NCI-H1436 treated with DMSO at 0.1 percent for 48 hours (cell line): ENCODE measurements around the gene TPSG1.

Experiments used
- DNase-seq: peaks from one replicate; lab custom pipeline; 2025; lab: John Stamatoyannopoulos, UW

Gene TPSG1

DNA sequence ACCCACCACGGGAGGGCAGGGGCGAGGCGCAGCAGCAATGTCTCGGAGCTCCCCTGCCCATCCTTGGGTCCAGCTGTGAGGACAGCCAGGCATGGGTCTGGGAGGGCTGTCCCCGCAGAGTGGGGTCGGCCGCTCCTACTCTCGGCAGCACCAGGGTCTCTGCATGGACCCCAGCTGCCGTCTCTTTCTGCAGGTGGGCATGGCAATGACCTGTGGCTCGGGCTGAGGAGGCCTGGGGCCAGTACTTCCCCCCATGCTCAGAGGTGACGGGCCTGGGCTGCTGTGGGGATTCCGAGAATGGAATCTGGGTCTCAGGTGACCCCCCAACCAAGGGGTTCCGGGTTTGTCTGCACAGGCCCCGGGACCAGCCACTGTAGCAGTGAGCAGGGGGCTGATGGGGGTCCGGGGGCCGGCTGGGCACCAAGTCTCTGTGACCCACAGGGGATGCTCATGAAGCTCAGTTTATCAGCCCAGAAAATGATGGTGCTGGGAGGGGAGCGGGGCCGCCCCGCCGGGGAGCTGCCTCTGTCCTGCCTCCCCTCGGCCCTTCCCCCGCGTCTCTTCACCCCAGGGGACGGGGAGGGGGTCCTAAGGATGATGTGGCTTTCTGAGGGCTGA lies 48.7 kb downstream of the TPSG1 start:
- no peak for DNase-seq

DNA sequence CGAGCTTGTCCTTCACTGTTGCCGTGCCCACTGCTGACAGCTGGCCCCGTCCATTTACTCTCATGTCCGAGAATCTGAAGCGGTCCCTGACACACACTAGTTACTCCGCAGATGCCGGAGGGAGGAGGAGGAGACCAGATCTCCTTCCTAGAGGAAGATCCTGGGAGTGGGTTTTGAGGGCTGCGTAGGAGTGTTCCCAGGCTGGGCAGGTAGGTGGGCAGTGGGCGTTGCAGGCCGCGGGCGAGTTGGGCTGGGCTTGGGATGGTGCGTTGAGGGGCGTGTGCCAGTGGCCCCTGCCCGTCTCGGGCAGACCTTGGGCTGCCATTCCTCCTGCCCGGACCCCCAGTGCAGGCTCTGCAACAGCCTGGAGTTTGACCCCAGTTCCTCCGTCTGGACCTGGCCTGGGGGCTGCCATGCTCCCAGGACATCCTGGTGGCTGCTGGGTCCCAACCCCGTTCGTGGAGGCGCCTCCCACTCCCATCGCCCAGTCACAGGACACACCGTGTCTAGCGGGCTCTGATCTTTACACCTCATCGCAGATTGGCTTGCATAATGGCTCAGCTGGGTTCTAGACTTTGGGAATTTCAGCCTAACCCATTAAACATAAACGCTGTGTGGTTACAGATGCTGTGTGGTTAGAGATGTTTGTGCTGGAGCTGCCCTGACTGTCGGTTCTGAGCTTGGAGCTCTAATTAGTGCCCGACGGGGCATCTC lies 49.3 kb downstream of the TPSG1 start:
- DNase-seq = no peak

DNA sequence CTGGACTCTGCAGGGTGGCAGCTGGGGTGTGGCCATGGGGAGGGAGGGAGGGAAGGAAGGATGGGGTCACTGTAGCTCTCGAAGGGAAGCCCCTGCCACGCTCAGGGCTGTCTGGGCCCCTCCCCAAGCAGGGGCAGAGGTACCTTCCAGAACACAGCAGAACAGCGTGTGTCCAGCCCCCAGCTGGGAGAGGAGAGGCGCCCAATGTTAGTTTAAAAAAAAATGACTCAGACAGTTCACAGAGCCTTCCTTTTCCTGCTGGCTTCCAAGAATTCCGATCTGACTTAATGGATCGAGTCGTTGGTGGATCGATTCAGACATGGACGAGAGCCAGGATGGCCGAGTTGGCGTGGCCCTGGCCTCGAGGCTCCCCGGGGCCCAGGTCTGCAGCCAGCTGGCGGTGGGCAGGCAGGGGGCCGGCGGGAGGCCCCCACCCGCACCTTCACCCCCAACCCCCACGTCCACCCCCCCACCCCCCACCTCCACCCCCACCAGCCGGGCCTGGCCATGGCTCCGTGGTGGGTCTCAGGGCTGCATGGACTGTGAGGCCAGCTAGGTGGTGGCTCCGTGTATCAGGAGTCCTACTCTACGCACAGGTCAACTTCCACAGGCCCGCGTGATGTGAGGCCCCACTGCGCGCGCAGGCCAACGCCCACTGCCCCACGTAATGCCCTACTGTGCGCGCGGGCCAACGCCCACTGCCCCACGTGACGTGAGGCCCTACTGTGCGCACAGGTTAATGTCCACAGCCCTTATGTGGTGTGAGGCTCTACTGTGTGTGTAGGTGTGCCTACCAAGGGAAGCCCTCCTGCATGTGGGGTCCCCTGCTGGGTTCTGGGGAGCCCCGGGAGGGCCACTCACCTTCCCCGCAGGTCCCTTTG lies 50.4 kb downstream of the TPSG1 start:
- DNase-seq = no peak

DNA sequence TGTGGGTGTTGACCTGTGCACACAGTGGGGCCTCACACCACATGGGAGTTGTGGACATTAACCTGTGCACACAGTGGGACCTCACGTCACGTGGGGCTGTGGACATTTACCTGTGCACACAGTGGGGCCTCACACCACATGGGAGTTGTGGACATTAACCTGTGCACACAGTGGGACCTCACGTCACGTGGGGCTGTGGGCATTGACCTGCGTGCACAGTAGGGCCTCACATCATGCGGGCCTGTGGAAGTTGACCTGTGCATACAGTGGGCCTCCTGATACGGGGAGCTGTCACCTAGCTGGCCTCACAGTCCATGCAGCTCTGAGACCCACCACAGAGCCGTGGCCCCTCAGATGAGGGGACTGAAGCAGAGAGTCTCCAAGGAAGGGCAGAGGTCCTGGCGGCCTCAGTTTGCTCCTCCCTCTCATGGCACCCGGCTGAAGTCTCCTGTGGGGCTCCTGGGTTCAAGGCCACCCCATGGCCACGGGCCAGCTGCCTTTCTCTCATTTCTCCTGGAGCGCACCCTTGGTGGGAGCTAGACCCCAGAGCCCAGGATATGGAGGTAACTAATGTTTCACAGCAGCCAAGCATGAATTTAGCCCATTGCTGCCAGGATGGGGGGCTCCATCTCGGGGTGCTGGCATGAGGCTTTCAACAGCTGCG lies 51.1 kb downstream of the TPSG1 start:
- DNase-seq = no peak

DNA sequence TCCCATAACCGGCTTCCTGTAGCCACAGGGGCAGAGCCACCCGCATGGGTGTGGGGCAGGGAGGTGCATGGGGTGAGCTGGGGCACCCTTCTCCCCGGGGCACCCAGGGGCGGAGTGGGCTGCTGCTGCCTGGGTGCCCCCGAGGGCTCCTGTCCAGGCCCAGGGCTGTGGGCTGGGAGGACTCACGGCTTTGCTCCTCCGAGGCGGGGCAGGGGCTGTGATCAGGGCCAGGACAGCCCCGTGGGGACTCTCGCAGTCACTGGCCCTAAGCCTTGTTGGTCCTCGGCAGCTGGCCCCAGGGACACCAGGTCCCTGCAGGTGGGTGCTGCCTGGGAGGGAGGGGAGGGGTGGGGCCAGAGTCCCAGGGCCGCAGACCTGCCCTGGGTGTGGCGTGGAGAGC lies 52.4 kb downstream of the TPSG1 start:
- no peak for DNase-seq

DNA sequence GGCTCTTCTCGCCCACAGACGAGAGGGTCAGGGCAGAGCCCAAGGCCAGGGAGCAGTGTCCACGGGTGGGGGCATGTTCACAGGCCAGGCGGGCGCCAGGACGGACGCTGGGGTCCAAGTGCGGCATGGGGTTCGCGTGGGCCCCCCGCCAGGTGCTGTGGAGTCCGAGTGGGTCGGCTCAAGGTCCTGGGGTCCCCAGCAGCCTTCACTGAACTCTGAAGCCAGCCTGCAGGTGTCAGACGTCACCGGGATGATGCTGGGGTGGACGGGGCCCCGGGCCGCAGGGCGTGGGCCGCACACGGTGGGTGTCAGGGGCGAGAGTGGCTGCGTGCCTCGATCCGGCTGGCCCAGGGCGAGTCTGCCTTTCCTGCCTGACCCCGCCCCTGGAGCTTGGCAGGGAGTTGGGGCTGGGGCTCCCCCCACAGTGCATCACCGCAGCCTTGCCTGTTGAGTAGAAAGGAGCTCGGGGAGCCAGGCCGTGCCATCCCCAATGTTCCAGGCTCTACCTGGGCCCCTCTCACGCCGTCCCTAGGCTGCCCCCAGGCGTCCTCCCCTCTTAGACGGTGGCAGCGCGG lies 53.1 kb downstream of the TPSG1 start:
- no peak for DNase-seq
